Mammary epithelial cell (primary cell): ENCODE data around the gene WDR43.

ENCODE experiments used
- CTCF ChIP-seq, 2 donors: IDR thresholded peaks in 1 of 2; conservative IDR thresholded peaks in 1 of 2; 2 replicates each; pipeline ENCODE4 v1.5.1; 2011 to 2012; ENCODE audit warnings: inconsistent platforms in 2 of 2, low read length in 2 of 2, mild to moderate bottlenecking in 2 of 2, control low read depth in 1 of 2, low read depth in 1 of 2; ENCODE audit not compliant: insufficient read depth in 1 of 2; ENCODE audit errors: extremely low read depth in 1 of 2
- EZH2 ChIP-seq: IDR thresholded peaks from 2 replicates; pipeline ENCODE4 v1.6.1; 2012; ENCODE audit warnings: low read length, inconsistent platforms, borderline replicate concordance

- peak; percentile 25 to 40 for TF ChIP-seq CTCF (conservative IDR thresholded peaks at IDR 0.05 in 1 of 2, IDR thresholded peaks at IDR 0.05 in 1 of 2; ENCODE audit: extremely low read depth in 1 of 2, insufficient read depth in 1 of 2, low read depth in 1 of 2, low read length in 2 of 2)
- no peak for TF ChIP-seq EZH2
These were observed 62.0 kb downstream of the WDR43 start for GRCh38 chr2:28956415-28956826.
